ENCODE data around the gene FRMD4A. TPM values are rescaled to one million over a fixed set of nuclear protein-coding genes. Genes with fewer than 3 reads are reported as not detected.

The FRMD4A gene
- total RNA-seq, 1 experiment from 2014 or later: 19.6 TPM

DNA sequence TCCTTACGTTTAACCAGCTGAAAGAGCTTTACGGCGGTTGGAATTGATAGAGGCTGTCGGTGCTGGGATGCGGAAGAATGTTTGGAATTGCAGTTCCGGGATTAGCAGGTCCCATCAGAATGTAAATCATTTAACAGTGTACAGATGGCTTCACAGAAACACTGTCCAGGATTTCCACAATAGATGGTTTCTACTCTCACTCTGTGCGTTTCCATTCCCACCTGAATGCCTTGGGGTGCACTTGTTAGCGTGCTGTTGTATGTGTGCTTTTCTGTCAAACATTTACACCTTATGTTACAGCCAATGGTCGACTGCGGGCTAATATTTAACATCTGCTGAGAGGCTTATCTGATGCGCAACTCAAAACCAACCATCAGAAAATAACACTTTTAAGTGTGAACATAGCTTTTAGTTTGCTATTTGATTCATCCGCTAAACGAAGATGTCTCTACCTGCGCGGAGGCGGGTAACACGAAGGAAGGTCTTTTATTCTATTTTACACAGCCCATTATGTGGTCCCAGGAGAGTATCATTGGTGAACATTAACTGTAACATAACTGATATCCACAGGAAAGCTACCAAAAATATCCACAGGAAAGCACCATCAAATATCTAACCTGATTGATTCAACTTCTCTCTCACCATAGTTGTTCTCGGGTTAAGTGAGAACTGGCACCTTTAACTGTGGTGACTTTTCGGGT, 564.9 kb downstream of the FRMD4A start:
- Histone ChIP-seq H2BK20ac (ENCODE audit: low read depth, low read length, poor library complexity, severe bottlenecking) (no peak overlapping the region), H3K79me1 (ENCODE audit: insufficient read depth, low read depth, low read length, poor library complexity, severe bottlenecking) (no peaks in the 10 kb centered on the region), H3K4ac (ENCODE audit: low read depth, low read length) (no peak overlapping the region), H4K91ac (ENCODE audit: insufficient read length, low read depth, low read length) (no peak overlapping the region), H4K8ac (replicated peaks; ENCODE audit: insufficient read length, low read depth, low read length) (no peak overlapping the region), H3K27me3 (ENCODE audit: insufficient read depth, low read length) (no peaks in the 10 kb centered on the region), H3K27ac (ENCODE audit: insufficient read length, low read depth, low read length) (no peak overlapping the region), H2BK120ac (ENCODE audit: low read depth, low read length, poor library complexity, severe bottlenecking) (no peak overlapping the region), H2BK5ac (ENCODE audit: insufficient read length, low read length) (no peak overlapping the region), H3K9me3 (ENCODE audit: control insufficient read depth, low read depth, low read length) (no peaks in the 10 kb centered on the region), H3K9ac (ENCODE audit: extremely low read depth, insufficient read length, low read length) (no peak overlapping the region), H2BK15ac (ENCODE audit: low read depth, low read length) (no peak overlapping the region), H4K20me1 (ENCODE audit: control insufficient read depth, insufficient read depth, insufficient read length) (no peaks in the 10 kb centered on the region), H3K56ac (ENCODE audit: insufficient read length, low read depth, low read length) (no peak overlapping the region), H3K14ac (ENCODE audit: insufficient read depth, low read length) (no peak overlapping the region), H3T11ph (ENCODE audit: low read length) (no peak overlapping the region), H3K79me2 (ENCODE audit: insufficient read depth, low read length) (no peaks in the 10 kb centered on the region), H3K4me2 (ENCODE audit: insufficient read depth, insufficient read length, low read length) (no peak overlapping the region), H3K18ac (ENCODE audit: insufficient read length, low read depth, low read length) (no peak overlapping the region), H3K4me1 (ENCODE audit: insufficient read depth, low read length) (no peaks in the 10 kb centered on the region), H4K5ac (ENCODE audit: insufficient read length, low read depth, low read length) (no peak overlapping the region), H2BK12ac (ENCODE audit: insufficient read length, low read depth, low read length) (no peak overlapping the region), H2AK5ac (ENCODE audit: insufficient read length, low read length) (no peak overlapping the region), H2AFZ (ENCODE audit: low read length) (no peak overlapping the region), H3K23ac (ENCODE audit: insufficient read length, low read depth, low read length) (no peak overlapping the region), H3K23me2 (ENCODE audit: insufficient read length, low read depth, low read length, poor library complexity, severe bottlenecking) (no peaks in the 10 kb centered on the region)
- TF ChIP-seq, protein P1, sequence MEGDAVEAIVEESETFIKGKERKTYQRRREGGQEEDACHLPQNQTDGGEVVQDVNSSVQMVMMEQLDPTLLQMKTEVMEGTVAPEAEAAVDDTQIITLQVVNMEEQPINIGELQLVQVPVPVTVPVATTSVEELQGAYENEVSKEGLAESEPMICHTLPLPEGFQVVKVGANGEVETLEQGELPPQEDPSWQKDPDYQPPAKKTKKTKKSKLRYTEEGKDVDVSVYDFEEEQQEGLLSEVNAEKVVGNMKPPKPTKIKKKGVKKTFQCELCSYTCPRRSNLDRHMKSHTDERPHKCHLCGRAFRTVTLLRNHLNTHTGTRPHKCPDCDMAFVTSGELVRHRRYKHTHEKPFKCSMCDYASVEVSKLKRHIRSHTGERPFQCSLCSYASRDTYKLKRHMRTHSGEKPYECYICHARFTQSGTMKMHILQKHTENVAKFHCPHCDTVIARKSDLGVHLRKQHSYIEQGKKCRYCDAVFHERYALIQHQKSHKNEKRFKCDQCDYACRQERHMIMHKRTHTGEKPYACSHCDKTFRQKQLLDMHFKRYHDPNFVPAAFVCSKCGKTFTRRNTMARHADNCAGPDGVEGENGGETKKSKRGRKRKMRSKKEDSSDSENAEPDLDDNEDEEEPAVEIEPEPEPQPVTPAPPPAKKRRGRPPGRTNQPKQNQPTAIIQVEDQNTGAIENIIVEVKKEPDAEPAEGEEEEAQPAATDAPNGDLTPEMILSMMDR (conservative IDR thresholded peaks at IDR 0.05): no peak
- Mint-ChIP-seq H3K4me3 (no peak overlapping the region), H3K27ac (peak overlapping the region in 1 of 3 experiments; percentile 17; a peak in 1 of 7 replicates), H3K9me3 (no peaks in the 10 kb centered on the region), H3K4me1 (peaks cover 4% of the 10 kb centered on the region in 2 experiments; a peak in 2 of 4 replicates), H3K27me3 (ENCODE audit: low read depth) (no peaks in the 10 kb centered on the region), H3K36me3 (ENCODE audit: insufficient read depth in 1 of 3, low read depth in 3 of 3) (peaks cover 0 to 3% (median 3%) of the 10 kb centered on the region in 3 experiments; a peak in 4 of 7 replicates)
- WGBS (ENCODE audit: extremely low coverage, insufficient read length, low lambda C conversion rate): no CpG with 5 or more reads among the region's 19 CpGs
- no peak for DNase-seq

Data from H9 (cell line).